Mesodermal cell (in vitro differentiated cells): ENCODE data around the gene HDHD3. TPM values are rescaled to one million over a fixed set of nuclear protein-coding genes. Genes with fewer than 3 reads are reported as not detected.
A peak's percentile ranks its signal among the peaks of the same experiment; 100 is the strongest.
"Not testable (repeated sequence)": the region's sequence is repeated elsewhere in the genome, so short reads cannot be mapped to it uniquely, and the experiment has no call there.

ENCODE experiments used
- H3K27ac ChIP-seq: 2 replicates; pipeline ENCODE4 v1.7.0; 2013; ENCODE audit warnings: mild to moderate bottlenecking, low read depth, low read length, moderate library complexity; ENCODE audit not compliant: severe bottlenecking
- H3K36me3 ChIP-seq: 2 replicates; pipeline ENCODE4 v1.7.1; 2013; ENCODE audit warnings: mild to moderate bottlenecking, low read length, moderate library complexity; ENCODE audit not compliant: control insufficient read depth, insufficient read depth
- H3K4me1 ChIP-seq: one replicate; pipeline ENCODE4 v1.7.1; 2013; ENCODE audit warnings: mild to moderate bottlenecking, low read length; ENCODE audit not compliant: insufficient read depth, control insufficient read depth, poor library complexity, severe bottlenecking
- H3K4me3 ChIP-seq: 2 replicates; pipeline ENCODE4 v1.7.0; 2013; ENCODE audit warnings: low read length, control low read depth, mild to moderate bottlenecking; ENCODE audit not compliant: insufficient read depth, poor library complexity, severe bottlenecking; ENCODE audit errors: extremely low read depth
- H3K9me3 ChIP-seq: 2 replicates; pipeline ENCODE4 v1.7.1; 2013; ENCODE audit warnings: mild to moderate bottlenecking, low read length, moderate library complexity; ENCODE audit not compliant: control insufficient read depth
- WGBS, 2 experiments: methylation state at CpG; one replicate each; pipeline ENCODE4 v1.1.5; 2013; ENCODE audit warnings: missing lambda C conversion rate in 2 of 2; ENCODE audit not compliant: insufficient coverage in 2 of 2; 5-methylcytosine and 5-hydroxymethylcytosine counted together
- polyA plus RNA-seq, 2 experiments: library from polyadenylated mRNA; stranded (reverse); fragments of 50-300 nt; gene quantifications; one replicate each; pipeline ENCODE4 v1.2.3, GENCODE V29; 2013

HDHD3 gene
- 7.8 TPM for polyA plus RNA-seq (2013, experiment 1 of 2)
- 11.1 TPM for polyA plus RNA-seq (2013, experiment 2 of 2)

- peaks cover 4% of the 10 kb centered on the region for H3K4me1 ChIP-seq
- no peaks in the 10 kb centered on the region for H3K9me3 ChIP-seq
- H3K4me3 ChIP-seq: peak within 1 kb of the TSS; percentile 62
- H3K27ac ChIP-seq: no peak within 1 kb of the TSS
- peaks cover 14% of the 10 kb centered on the region for H3K36me3 ChIP-seq
- WGBS, 2 experiments: 0 to 1% methylated on average over 24 to 59 of the region's 74 CpGs
Measured at GRCh38 chr9:113376634-113377567, at the start of gene HDHD3. TSS of gene HDHD3 (minus strand) at chr9:113376986. CDS start at chr9:113374354, 2,632 bp downstream.

- H3K36me3 ChIP-seq: no peaks in the 10 kb centered on the region
- no peaks in the 10 kb centered on the region for H3K9me3 ChIP-seq
- WGBS, 2 experiments: 46 to 50% methylated on average over 2 of the region's 2 CpGs
- H3K4me1 ChIP-seq: no peaks in the 10 kb centered on the region
- no peak overlapping the region for H3K27ac ChIP-seq
- H3K4me3 ChIP-seq: no peak overlapping the region
Measured at GRCh38 chr9:113425072-113425471, 48.3 kb upstream of the HDHD3 start.

GRCh38 chr9:113421726-113422125 lies 44.9 kb upstream of the HDHD3 start:
- Histone ChIP-seq H3K27ac (no peak overlapping the region), H3K9me3 (no peaks in the 10 kb centered on the region), H3K36me3 (no peaks in the 10 kb centered on the region), H3K4me1 (no peaks in the 10 kb centered on the region), H3K4me3 (no peak overlapping the region)
- 82% methylated on average over 2 of the region's 3 CpGs; no CpG with 5 or more reads in 1 of the 2 experiments for WGBS, 2 experiments

- WGBS, 2 experiments: 91 to 100% methylated on average over 3 of the region's 4 CpGs
Measured at GRCh38 chr9:113417370-113417769, 40.6 kb upstream of the HDHD3 start.

GRCh38 chr9:113416149-113416721 lies 39.4 kb upstream of the HDHD3 start:
- Histone ChIP-seq H3K4me1 (no peaks in the 10 kb centered on the region), H3K4me3 (no peak overlapping the region), H3K27ac (no peak overlapping the region), H3K36me3 (no peaks in the 10 kb centered on the region), H3K9me3 (no peaks in the 10 kb centered on the region)
- 70 to 74% methylated on average over 2 to 3 of the region's 3 CpGs for WGBS, 2 experiments

More at GRCh38 chr9:113417370-113417769, 40.6 kb upstream of the HDHD3 start:
- no peak overlapping the region for H3K4me3 ChIP-seq
- H3K36me3 ChIP-seq: no peaks in the 10 kb centered on the region
- no peak overlapping the region for H3K27ac ChIP-seq
- no peaks in the 10 kb centered on the region for H3K9me3 ChIP-seq
- H3K4me1 ChIP-seq: no peaks in the 10 kb centered on the region

GRCh38 chr9:113410207-113410864 lies 33.5 kb upstream of the HDHD3 start, which contains the start of the genes C9orf43 and POLE3:
TSS of gene C9orf43 (plus strand) at chr9:113410747. CDS start at chr9:113413494, 2,747 bp downstream.
TSS of gene POLE3 (minus strand) at chr9:113410675. CDS start at chr9:113410293, 382 bp downstream.
- peak within 1 kb of the TSS; percentile 95 for H3K4me3 ChIP-seq
- WGBS, 2 experiments: 0% methylated on average over 45 to 57 of the region's 61 CpGs
- H3K27ac ChIP-seq: peak within 1 kb of the TSS; percentile 97
- no peaks in the 10 kb centered on the region for H3K4me1 ChIP-seq
- no peaks in the 10 kb centered on the region for H3K9me3 ChIP-seq
- peaks cover 26% of the 10 kb centered on the region for H3K36me3 ChIP-seq

GRCh38 chr9:113409883-113410206 lies 33.1 kb upstream of the HDHD3 start:
- WGBS, 2 experiments: 0 to 1% methylated on average over 19 to 20 of the region's 20 CpGs
- H3K4me1 ChIP-seq: no peaks in the 10 kb centered on the region
- H3K4me3 ChIP-seq: peak overlapping the region; percentile 95
- peaks cover 26% of the 10 kb centered on the region for H3K36me3 ChIP-seq
- H3K9me3 ChIP-seq: no peaks in the 10 kb centered on the region
- peak overlapping the region; percentile 97 for H3K27ac ChIP-seq

GRCh38 chr9:113409481-113409880 lies 32.7 kb upstream of the HDHD3 start:
- Histone ChIP-seq H3K9me3 (no peaks in the 10 kb centered on the region), H3K4me3 (peak overlapping the region; percentile 95), H3K4me1 (no peaks in the 10 kb centered on the region), H3K27ac (peak overlapping the region; percentile 97), H3K36me3 (peaks cover 26% of the 10 kb centered on the region)
- 47 to 59% methylated on average over 8 to 9 of the region's 10 CpGs for WGBS, 2 experiments

- peaks cover 26% of the 10 kb centered on the region for H3K36me3 ChIP-seq
- H3K4me3 ChIP-seq, H3K27ac ChIP-seq, H3K4me1 ChIP-seq, H3K9me3 ChIP-seq: not testable (repeated sequence)
- 50 to 70% methylated on average over 3 to 4 of the region's 7 CpGs for WGBS, 2 experiments
Measured at GRCh38 chr9:113406873-113407511, 30.2 kb upstream of the HDHD3 start.

- 96 to 100% methylated on average over 1 to 5 of the region's 9 CpGs for WGBS, 2 experiments
- H3K27ac ChIP-seq: not testable (repeated sequence)
Measured at GRCh38 chr9:113406353-113406752, 29.6 kb upstream of the HDHD3 start.

More at GRCh38 chr9:113406353-113406752, 29.6 kb upstream of the HDHD3 start:
- H3K36me3 ChIP-seq: peaks cover 26% of the 10 kb centered on the region
- H3K4me3 ChIP-seq, H3K9me3 ChIP-seq, H3K4me1 ChIP-seq: not testable (repeated sequence)
